ENCODE measurements around the gene SLC29A4. TPM values are rescaled to one million over a fixed set of nuclear protein-coding genes. Genes with fewer than 3 reads are reported as not detected.

The SLC29A4 gene
- total RNA-seq, 1 experiment from 2014 or later: 24.5 TPM

- ATAC-seq (no peak), DNase-seq (ENCODE audit: low read depth, low spot score) (no peak)
- CTCF ChIA-PET: no interaction called here
- H3K9me2 ChIP-seq (ENCODE audit: insufficient read depth): no peaks in the 10 kb centered on the region
- no peak overlapping the region for H3K4me2 ChIP-seq (ENCODE audit: low read length)
- H3K4me3 ChIP-seq (replicated peaks in 1 of 2; ENCODE audit: low read depth in 1 of 2, low read length in 2 of 2): no peak overlapping the region
- intact Hi-C loops (cut with micrococcal nuclease): no loop called here
- H3K27ac ChIP-seq (ENCODE audit: low read depth, low read length): no peak overlapping the region
- no peaks in the 10 kb centered on the region for H4K20me1 ChIP-seq (ENCODE audit: insufficient read depth)
- no peak overlapping the region for H3K9ac ChIP-seq (ENCODE audit: low read length)
- no peaks in the 10 kb centered on the region for H3K9me3 ChIP-seq (ENCODE audit: control insufficient read depth in 1 of 2, insufficient read depth in 1 of 2, low read depth in 1 of 2, low read length in 2 of 2)
- H3K36me3 ChIP-seq (ENCODE audit: control insufficient read depth in 1 of 2, insufficient read depth in 2 of 2, low read length in 2 of 2): peaks cover 18 to 20% of the 10 kb centered on the region in 2 experiments; a peak in 3 of 4 replicates
- H3K27me3 ChIP-seq (ENCODE audit: insufficient read depth, low read length): no peaks in the 10 kb centered on the region
- no peaks in the 10 kb centered on the region for H3K79me2 ChIP-seq (ENCODE audit: insufficient read depth, low read length)
- BruUV-seq (replicated peaks): no TSS peak
- H3K4me1 ChIP-seq (ENCODE audit: control insufficient read depth in 1 of 2, insufficient read depth in 2 of 2, low read length in 2 of 2): no peaks in the 10 kb centered on the region
- no peak for TF ChIP-seq SRF (IDR thresholded peaks at IDR 0.05; ENCODE audit: low read depth)
- no peak overlapping the region for H2AFZ ChIP-seq (ENCODE audit: low read depth, low read length, poor library complexity, severe bottlenecking)
- POLR2A ChIA-PET: no interaction called here
- RAD21 ChIA-PET (ENCODE audit: low non-redundant PET in 1 of 2, low total read pairs in 2 of 2, uncharacterized antibody in 2 of 2, unreplicated experiment in 2 of 2): no interaction called here
These were observed 61.6 kb downstream of the SLC29A4 start for GRCh38 chr7:5344342-5344741.

DNA sequence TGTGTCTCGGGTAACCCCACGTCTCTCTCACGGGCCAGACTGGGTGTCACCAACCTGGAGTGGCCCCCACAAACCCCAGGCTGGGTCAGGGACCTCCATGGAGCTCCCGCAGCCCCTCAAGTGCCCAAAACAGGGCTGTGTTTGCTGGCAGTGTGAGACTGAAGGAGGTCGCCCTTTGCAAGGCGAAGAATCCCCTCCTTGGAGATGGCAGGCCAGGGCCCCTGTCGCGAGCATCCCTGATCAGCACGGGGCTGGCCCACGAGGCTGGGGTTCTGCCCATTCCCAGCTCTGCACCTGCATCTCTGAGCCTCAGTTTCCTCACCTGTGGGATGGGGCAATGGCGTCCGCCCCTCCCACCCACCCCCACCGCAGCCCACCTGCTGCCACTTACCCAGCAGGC, 62.4 kb downstream of the SLC29A4 start:
- no peak overlapping the region for H3K27ac ChIP-seq (ENCODE audit: low read depth, low read length)
- no peak overlapping the region for H3K9ac ChIP-seq (ENCODE audit: low read length)
- ATAC-seq (no peak), DNase-seq (ENCODE audit: low read depth, low spot score) (no peak)
- CTCF ChIA-PET: no interaction called here
- H3K27me3 ChIP-seq (ENCODE audit: insufficient read depth, low read length): no peaks in the 10 kb centered on the region
- no peak overlapping the region for H3K4me2 ChIP-seq (ENCODE audit: low read length)
- no peaks in the 10 kb centered on the region for H3K4me1 ChIP-seq (ENCODE audit: control insufficient read depth in 1 of 2, insufficient read depth in 2 of 2, low read length in 2 of 2)
- BruUV-seq (replicated peaks): no TSS peak
- H3K9me2 ChIP-seq (ENCODE audit: insufficient read depth): no peaks in the 10 kb centered on the region
- POLR2A ChIA-PET: no interaction called here
- RAD21 ChIA-PET (ENCODE audit: low non-redundant PET in 1 of 2, low total read pairs in 2 of 2, uncharacterized antibody in 2 of 2, unreplicated experiment in 2 of 2): no interaction called here
- peaks cover 17 to 20% of the 10 kb centered on the region in 2 experiments; a peak in 3 of 4 replicates for H3K36me3 ChIP-seq (ENCODE audit: control insufficient read depth in 1 of 2, insufficient read depth in 2 of 2, low read length in 2 of 2)
- no peaks in the 10 kb centered on the region for H4K20me1 ChIP-seq (ENCODE audit: insufficient read depth)
- no peak overlapping the region for H2AFZ ChIP-seq (ENCODE audit: low read depth, low read length, poor library complexity, severe bottlenecking)
- no peaks in the 10 kb centered on the region for H3K79me2 ChIP-seq (ENCODE audit: insufficient read depth, low read length)
- no peak overlapping the region for H3K4me3 ChIP-seq (replicated peaks in 1 of 2; ENCODE audit: low read depth in 1 of 2, low read length in 2 of 2)
- TF ChIP-seq ELF1 (IDR thresholded peaks at IDR 0.05; ENCODE audit: borderline replicate concordance, low read depth) (no peak), EGR1 (IDR thresholded peaks at IDR 0.05; ENCODE audit: low read depth) (no peak), SRF (IDR thresholded peaks at IDR 0.05; ENCODE audit: low read depth) (no peak), FOSL1 (IDR thresholded peaks at IDR 0.05; ENCODE audit: low read depth) (no peak), CEBPB (IDR thresholded peaks at IDR 0.05; ENCODE audit: low read depth) (no peak), SP1 (IDR thresholded peaks at IDR 0.05; ENCODE audit: low read depth) (no peak)
- H3K9me3 ChIP-seq (ENCODE audit: control insufficient read depth in 1 of 2, insufficient read depth in 1 of 2, low read depth in 1 of 2, low read length in 2 of 2): no peaks in the 10 kb centered on the region
- intact Hi-C loops (cut with micrococcal nuclease): no loop called here
